ENCODE data around the gene CPZ.

DNA sequence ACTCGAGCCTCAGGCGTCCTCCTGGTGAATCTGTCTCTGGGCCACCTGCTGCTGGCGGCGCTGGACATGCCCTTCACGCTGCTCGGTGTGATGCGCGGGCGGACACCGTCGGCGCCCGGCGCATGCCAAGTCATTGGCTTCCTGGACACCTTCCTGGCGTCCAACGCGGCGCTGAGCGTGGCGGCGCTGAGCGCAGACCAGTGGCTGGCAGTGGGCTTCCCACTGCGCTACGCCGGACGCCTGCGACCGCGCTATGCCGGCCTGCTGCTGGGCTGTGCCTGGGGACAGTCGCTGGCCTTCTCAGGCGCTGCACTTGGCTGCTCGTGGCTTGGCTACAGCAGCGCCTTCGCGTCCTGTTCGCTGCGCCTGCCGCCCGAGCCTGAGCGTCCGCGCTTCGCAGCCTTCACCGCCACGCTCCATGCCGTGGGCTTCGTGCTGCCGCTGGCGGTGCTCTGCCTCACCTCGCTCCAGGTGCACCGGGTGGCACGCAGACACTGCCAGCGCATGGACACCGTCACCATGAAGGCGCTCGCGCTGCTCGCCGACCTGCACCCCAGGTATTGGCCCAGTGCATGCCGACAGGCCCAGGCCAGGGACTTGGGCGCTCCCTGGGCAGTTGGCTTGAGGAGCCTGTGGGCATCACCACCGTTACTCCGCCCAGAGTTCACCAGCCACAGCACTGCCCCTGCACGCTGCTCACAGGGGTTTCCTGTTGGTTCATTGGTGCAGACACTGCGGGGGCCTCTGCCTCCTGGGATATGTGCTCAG lies 11.3 kb upstream of the CPZ start:
- TF ChIP-seq CTCF (IDR thresholded peaks at IDR 0.05) (no peak), POLR2A (IDR thresholded peaks at IDR 0.05) (no peak), POLR2AphosphoS5 (IDR thresholded peaks at IDR 0.05) (no peak)

Measured in breast epithelium (tissue), 3 donors.